Hepatic stellate cell (primary cell): ENCODE data around the gene NDUFV1.
"Not testable (repeated sequence)": the region's sequence is repeated elsewhere in the genome, so short reads cannot be mapped to it uniquely, and the experiment has no call there.

ENCODE experiments used
- DNase-seq: peaks from one replicate; pipeline ENCODE4 v3.0.0; 2011; ENCODE audit warnings: low spot score

Gene NDUFV1

GRCh38 chr11:67657300-67657699, 50.6 kb downstream of the NDUFV1 start:
- no peak for DNase-seq

- DNase-seq, result not testable (repeated sequence)
These were observed 53.0 kb downstream of the NDUFV1 start for GRCh38 chr11:67659651-67660165.

DNA sequence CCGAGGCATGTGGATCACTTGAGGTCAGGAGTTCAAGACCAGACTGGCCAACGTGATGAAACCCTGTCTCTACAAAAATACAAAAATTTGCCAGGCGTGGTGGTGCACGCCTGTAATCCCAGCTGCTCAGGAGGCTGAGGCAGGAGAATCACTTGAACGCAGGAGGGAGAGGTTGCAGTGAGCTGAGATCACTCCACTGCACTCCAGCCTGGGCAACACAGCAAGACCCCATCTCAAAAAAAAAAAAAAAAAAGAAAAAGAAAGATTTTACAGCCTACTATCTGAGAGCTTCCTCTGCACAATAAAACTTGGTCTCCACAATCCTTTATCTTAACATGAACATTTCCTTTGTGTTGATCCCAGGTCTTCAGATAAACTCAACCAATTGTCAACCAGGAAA, 54.0 kb downstream of the NDUFV1 start:
- DNase-seq, result not testable (repeated sequence)
